Keratinocyte (primary cell): ENCODE data around the gene PDIA4.
"Not testable (repeated sequence)": the region's sequence is repeated elsewhere in the genome, so short reads cannot be mapped to it uniquely, and the experiment has no call there.

Experiments used
- EZH2 ChIP-seq: IDR thresholded peaks from one replicate; pipeline ENCODE4 v1.6.1; 2012; ENCODE audit warnings: inconsistent platforms, mild to moderate bottlenecking, low read length, moderate library complexity
- TF ChIP-seq, protein P1 (sequence below), 3 experiments: IDR thresholded peaks in 1 of 3; conservative IDR thresholded peaks in 1 of 3; optimal IDR thresholded peaks in 1 of 3; 2 replicates in 2 of 3; 3 replicates in 1 of 3; pipeline versions ENCODE3 to v1.5.1; 2011; ENCODE audit warnings: low read length in 3 of 3, mild to moderate bottlenecking in 3 of 3, moderate library complexity in 2 of 3, control low read depth in 1 of 3, inconsistent platforms in 1 of 3; ENCODE audit not compliant: insufficient read depth in 2 of 3; ENCODE audit errors: extremely low read depth in 1 of 3

DNA sequence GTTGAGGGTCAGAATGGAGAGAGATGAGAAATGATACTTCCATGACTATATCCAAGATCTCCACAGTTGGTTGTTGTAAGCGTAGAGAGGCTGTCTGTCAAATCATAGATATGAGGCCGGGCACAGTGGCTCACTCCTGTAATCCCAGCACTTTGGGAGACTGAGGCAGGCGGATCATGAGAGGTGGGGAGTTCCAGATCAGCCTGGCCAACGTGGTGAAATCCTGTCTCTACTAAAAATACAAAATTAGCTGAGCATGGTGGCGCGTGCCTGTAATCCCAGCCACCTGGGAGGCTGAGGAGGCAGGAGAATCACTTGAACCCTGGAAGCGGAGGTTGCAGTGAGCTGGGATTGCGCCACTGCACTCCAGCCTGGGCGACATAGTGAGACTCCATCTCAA, 2.1 kb upstream of the PDIA4 start:
- TF ChIP-seq, protein P1, sequence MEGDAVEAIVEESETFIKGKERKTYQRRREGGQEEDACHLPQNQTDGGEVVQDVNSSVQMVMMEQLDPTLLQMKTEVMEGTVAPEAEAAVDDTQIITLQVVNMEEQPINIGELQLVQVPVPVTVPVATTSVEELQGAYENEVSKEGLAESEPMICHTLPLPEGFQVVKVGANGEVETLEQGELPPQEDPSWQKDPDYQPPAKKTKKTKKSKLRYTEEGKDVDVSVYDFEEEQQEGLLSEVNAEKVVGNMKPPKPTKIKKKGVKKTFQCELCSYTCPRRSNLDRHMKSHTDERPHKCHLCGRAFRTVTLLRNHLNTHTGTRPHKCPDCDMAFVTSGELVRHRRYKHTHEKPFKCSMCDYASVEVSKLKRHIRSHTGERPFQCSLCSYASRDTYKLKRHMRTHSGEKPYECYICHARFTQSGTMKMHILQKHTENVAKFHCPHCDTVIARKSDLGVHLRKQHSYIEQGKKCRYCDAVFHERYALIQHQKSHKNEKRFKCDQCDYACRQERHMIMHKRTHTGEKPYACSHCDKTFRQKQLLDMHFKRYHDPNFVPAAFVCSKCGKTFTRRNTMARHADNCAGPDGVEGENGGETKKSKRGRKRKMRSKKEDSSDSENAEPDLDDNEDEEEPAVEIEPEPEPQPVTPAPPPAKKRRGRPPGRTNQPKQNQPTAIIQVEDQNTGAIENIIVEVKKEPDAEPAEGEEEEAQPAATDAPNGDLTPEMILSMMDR (optimal IDR thresholded peaks at IDR 0.05 in 1 of 3, IDR thresholded peaks at IDR 0.05 in 1 of 3, conservative IDR thresholded peaks at IDR 0.05 in 1 of 3; ENCODE audit: extremely low read depth in 1 of 3, insufficient read depth in 2 of 3, low read length in 3 of 3): not testable (repeated sequence)
- TF ChIP-seq EZH2: not testable (repeated sequence)
